ENCODE results near the gene DNAJC4. TPM values are rescaled to one million over a fixed set of nuclear protein-coding genes. Genes with fewer than 3 reads are reported as not detected.

Gene DNAJC4
- total RNA-seq, 1 experiment from 2014 or later = 19.5 TPM

DNA sequence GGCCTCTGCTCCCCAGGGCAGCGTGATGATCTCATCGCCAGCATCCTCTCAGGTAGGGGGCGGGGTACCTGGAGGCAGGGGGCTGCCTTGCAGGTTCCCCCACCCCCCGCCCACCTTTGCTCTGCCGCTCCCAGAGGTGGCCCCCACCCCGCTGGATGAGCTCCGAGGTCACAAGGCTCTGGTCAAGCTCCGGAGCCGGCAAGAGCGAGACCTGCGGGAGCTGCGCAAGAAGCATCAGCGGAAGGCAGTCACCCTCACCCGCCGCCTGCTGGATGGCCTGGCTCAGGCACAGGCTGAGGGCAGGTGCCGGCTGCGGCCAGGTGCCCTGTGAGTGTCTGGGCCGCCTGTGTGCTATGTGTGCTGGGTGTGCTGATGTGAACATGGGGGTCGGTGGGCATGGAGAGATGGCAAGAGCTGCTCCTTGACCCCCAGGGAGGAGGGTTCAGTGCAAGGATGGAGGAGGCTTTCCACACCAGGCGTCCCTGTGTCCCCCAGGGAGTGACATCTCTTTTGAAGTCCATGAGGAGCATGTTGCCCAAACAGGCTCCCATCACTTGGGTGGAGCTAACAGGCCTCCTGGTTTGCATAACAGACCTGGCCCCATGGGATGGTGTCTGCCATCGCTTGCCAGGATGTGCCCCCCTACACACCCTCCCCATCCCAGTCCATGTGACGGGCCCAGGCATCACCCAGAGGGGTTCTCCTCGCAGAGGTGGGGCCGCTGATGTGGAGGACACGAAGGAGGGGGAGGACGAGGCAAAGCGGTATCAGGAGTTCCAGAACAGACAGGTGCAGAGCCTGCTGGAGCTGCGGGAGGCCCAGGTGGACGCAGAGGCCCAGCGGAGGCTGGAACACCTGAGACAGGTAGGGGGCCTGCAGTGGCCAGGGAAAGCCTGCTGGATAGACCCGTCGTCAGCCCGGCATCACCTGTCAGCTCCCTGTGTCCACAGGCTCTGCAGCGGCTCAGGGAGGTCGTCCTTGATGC, 35.1 kb downstream of the DNAJC4 start:
- ChIA-PET CTCF (interaction anchor here (0.6 to 1.2 kb wide), 5 partner anchors 8 to 116 kb away, joined by 3 to 6 read pairs (median 4); partner anchors contain the start of gene PLCB3), POLR2A (interaction anchor here (0.6 kb wide), 1 partner anchor 20 kb away, joined by 3 read pairs; no protein-coding TSS in a partner anchor)
- Mint-ChIP-seq H3K27me3 (ENCODE audit: insufficient read depth, unreplicated experiment) (no peaks in the 10 kb centered on the region), H3K27ac (ENCODE audit: low read depth, unreplicated experiment) (no peak overlapping the region), H3K36me3 (ENCODE audit: insufficient read depth, unreplicated experiment) (peaks cover 60% of the 10 kb centered on the region), H3K9me3 (ENCODE audit: unreplicated experiment) (no peaks in the 10 kb centered on the region), H3K4me3 (ENCODE audit: unreplicated experiment) (no peak overlapping the region), H3K4me1 (ENCODE audit: insufficient read depth, unreplicated experiment) (peaks cover 23% of the 10 kb centered on the region)
- no peak for TF ChIP-seq CTCF (IDR thresholded peaks at IDR 0.05; ENCODE audit: unreplicated experiment)
- intact Hi-C loops (cut with micrococcal nuclease) = no loop called here
- BruUV-seq (replicated peaks) = no TSS peak
- no peak for DNase-seq (ENCODE audit: unreplicated experiment)

- Mint-ChIP-seq H3K36me3 (ENCODE audit: insufficient read depth, unreplicated experiment) (peaks cover 60% of the 10 kb centered on the region), H3K4me3 (ENCODE audit: unreplicated experiment) (no peak overlapping the region), H3K9me3 (ENCODE audit: unreplicated experiment) (no peaks in the 10 kb centered on the region), H3K4me1 (ENCODE audit: insufficient read depth, unreplicated experiment) (peaks cover 23% of the 10 kb centered on the region), H3K27ac (ENCODE audit: low read depth, unreplicated experiment) (peak overlapping the region; percentile 27), H3K27me3 (ENCODE audit: insufficient read depth, unreplicated experiment) (no peaks in the 10 kb centered on the region)
- BruUV-seq (replicated peaks) = no TSS peak
- DNase-seq (ENCODE audit: unreplicated experiment) = peak; percentile 56
- no peak for TF ChIP-seq CTCF (IDR thresholded peaks at IDR 0.05; ENCODE audit: unreplicated experiment)
- POLR2A ChIA-PET = interaction anchor here (5.8 to 7.6 kb wide), 2 partner anchors 16 to 19 kb away, joined by 75 to 125 read pairs; partner anchors contain the start of genes BAD, GPR137 and PPP1R14B
- intact Hi-C loops (cut with micrococcal nuclease) = no loop called here
- CTCF ChIA-PET = interaction anchor here (1.0 to 4.1 kb wide), 2 partner anchors 16 to 117 kb away, joined by 4 to 36 read pairs; partner anchors contain the start of gene PLCB3
Observed at GRCh38 chr11:64266339-64266738, 36.0 kb downstream of the DNAJC4 start.

- BruUV-seq (replicated peaks) = no TSS peak
- H3K4me3 Mint-ChIP-seq (ENCODE audit: unreplicated experiment) = no peak overlapping the region
- H3K4me1 Mint-ChIP-seq (ENCODE audit: insufficient read depth, unreplicated experiment) = peaks cover 23% of the 10 kb centered on the region
- H3K27me3 Mint-ChIP-seq (ENCODE audit: insufficient read depth, unreplicated experiment) = no peaks in the 10 kb centered on the region
- CTCF ChIA-PET = interaction anchor here (0.6 to 6.4 kb wide), 7 partner anchors 14 to 1462 kb away, joined by 3 to 70 read pairs (median 3); partner anchors contain the start of gene PLCB3
- POLR2A ChIA-PET = interaction anchor here (0.8 to 7.6 kb wide), 8 partner anchors 8 to 41 kb away, joined by 3 to 125 read pairs (median 63); partner anchors contain the start of genes BAD, CATSPERZ, ESRRA and FKBP2
- no peak for TF ChIP-seq CTCF (IDR thresholded peaks at IDR 0.05; ENCODE audit: unreplicated experiment)
- no peaks in the 10 kb centered on the region for H3K9me3 Mint-ChIP-seq (ENCODE audit: unreplicated experiment)
- intact Hi-C loops (cut with micrococcal nuclease) = no loop called here
- no peak for DNase-seq (ENCODE audit: unreplicated experiment)
- H3K36me3 Mint-ChIP-seq (ENCODE audit: insufficient read depth, unreplicated experiment) = peaks cover 57% of the 10 kb centered on the region
- no peak overlapping the region for H3K27ac Mint-ChIP-seq (ENCODE audit: low read depth, unreplicated experiment)
Observed at GRCh38 chr11:64267207-64267945, 37.0 kb downstream of the DNAJC4 start.
